Skeletal muscle tissue (tissue), 5 donors: ENCODE measurements around the gene ATP6V0D1. TPM values are rescaled to one million over a fixed set of nuclear protein-coding genes. Genes with fewer than 3 reads are reported as not detected.

ENCODE experiments used
- H3K27ac ChIP-seq: one replicate; pipeline ENCODE4 v1.7.0; 2013; ENCODE audit warnings: mild to moderate bottlenecking, low read depth, low read length, inconsistent platforms
- H3K27me3 ChIP-seq, 3 donors: one replicate each; pipeline ENCODE4 v1.7.0; 2013; ENCODE audit warnings: low read length in 3 of 3; ENCODE audit not compliant: control insufficient read depth in 3 of 3, insufficient read depth in 3 of 3
- H3K36me3 ChIP-seq, 3 donors: one replicate each; pipeline ENCODE4 v1.7.0; 2013; ENCODE audit warnings: low read length in 3 of 3; ENCODE audit not compliant: control insufficient read depth in 3 of 3, insufficient read depth in 3 of 3
- H3K4me1 ChIP-seq, 3 donors: one replicate each; pipeline ENCODE4 v1.7.0; 2013; ENCODE audit warnings: low read length in 3 of 3, mild to moderate bottlenecking in 3 of 3; ENCODE audit not compliant: control insufficient read depth in 3 of 3, insufficient read depth in 3 of 3
- H3K4me3 ChIP-seq, 3 donors: one replicate each; pipeline ENCODE4 v1.7.0; 2013; ENCODE audit warnings: low read length in 3 of 3
- H3K9ac ChIP-seq, 3 donors: one replicate each; pipeline ENCODE4 v1.7.0; 2013; ENCODE audit warnings: low read length in 3 of 3, mild to moderate bottlenecking in 3 of 3, moderate library complexity in 2 of 3, low read depth in 1 of 3
- H3K9me3 ChIP-seq, 3 donors: one replicate each; pipeline ENCODE4 v1.7.0; 2013; ENCODE audit warnings: low read length in 3 of 3; ENCODE audit not compliant: control insufficient read depth in 3 of 3
- small RNA-seq: library from RNA; depleted of rRNA; stranded (forward); fragments of <200 nt; gene quantifications from one replicate; pipeline ENCODE3, GENCODE V24; 2014
- total RNA-seq: library from RNA; depleted of rRNA; stranded (reverse); fragments of >200 nt; gene quantifications from one replicate; pipeline ENCODE4 v1.2.3, GENCODE V29; 2014
- donor health status: Osteomylitis.

ATP6V0D1 gene
- total RNA-seq, 1 donor from 2014 or later: 46.4 TPM

DNA sequence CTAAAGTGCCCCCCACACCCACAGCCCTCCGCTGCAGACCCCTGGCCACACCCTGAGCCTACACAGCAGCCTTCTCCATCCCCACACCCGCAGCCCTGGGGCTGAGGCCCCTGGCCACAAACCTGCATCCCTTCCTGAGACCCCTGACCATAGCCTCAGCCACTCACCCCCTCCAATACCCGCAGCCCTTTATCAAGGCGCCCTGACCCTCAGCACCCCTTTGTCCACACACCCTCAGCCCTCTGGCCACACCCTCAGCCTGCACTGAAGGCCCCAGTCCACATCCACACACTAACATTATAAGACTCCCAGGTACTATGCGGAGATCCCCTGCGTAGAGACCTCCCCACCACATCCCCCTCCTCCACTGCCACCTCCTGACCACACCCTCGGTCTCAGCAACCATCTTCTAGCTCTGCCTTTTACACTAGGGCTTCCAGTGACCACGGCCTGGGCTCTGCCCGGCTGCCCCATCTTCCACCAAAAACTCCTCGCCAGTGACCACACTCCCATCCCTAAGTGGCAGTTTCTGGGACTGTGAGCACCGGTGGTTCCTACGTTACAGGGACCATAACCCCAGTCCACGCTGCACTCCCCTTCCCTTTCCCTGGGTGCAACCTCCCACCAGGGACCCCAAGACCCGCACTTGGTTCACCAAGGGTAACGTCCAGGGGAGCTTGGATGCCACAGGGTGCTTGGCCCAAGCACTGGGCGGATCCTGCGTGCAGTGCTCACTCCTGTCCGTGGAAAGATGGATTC lies 88.5 kb downstream of the ATP6V0D1 start:
- peak overlapping the region; percentile 73 to 85 (median 82) for H3K9ac ChIP-seq
- H3K4me3 ChIP-seq: peak overlapping the region; percentile 79 to 83 (median 82)
- H3K9me3 ChIP-seq: no peaks in the 10 kb centered on the region
- H3K4me1 ChIP-seq: peaks cover 68 to 73% (median 73%) of the 10 kb centered on the region in 3 donors
- H3K27ac ChIP-seq: peak overlapping the region; percentile 80
- H3K36me3 ChIP-seq: no peaks in the 10 kb centered on the region
- H3K27me3 ChIP-seq: no peaks in the 10 kb centered on the region

DNA sequence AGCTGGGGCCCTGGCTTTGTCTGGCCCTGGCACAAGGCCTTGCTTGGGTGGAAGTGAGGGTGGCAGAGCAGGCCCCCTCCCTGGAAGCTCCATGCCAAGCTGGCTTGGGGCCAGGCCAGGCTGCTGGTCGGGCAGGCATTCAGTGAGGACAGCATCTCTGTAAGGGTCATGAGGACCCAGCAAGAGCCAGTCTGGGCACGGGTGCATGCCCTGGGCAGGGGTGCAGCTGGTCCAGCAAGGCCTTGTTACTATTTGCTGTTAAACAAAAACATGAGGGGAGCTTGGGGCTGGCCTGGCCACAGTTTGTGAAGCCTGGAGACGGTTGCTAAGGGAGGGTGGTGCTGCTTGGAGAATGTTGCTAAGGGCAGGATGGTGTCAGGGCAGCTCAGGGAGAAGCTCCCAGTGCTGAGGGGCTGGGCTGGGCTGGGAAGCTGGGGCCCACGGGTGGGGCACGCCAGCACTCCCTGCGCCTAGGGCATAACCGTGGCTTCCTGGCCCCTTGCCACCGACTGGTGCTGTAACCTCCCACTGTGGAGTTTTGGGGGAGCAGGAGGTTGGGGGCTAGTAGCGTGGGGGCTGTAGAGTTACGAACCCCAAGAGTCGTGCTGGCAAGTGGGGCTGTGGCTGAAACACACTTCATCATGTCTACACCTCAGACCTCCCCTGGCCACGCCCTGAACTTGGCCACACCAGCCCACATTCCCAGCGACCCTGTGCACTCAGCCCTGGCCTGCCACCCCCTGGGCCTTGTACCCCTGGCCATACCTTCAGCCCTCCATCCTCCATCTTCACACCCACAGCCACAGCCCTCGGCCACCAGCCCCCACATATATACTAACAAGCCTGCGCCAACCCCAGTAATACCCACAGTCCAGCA lies 89.3 kb downstream of the ATP6V0D1 start:
- H3K27ac ChIP-seq: peak overlapping the region; percentile 80
- H3K9ac ChIP-seq: peak overlapping the region; percentile 73 to 85 (median 82)
- H3K4me3 ChIP-seq: peak overlapping the region; percentile 79 to 83 (median 82)
- peaks cover 61 to 67% (median 66%) of the 10 kb centered on the region in 3 donors for H3K4me1 ChIP-seq
- H3K9me3 ChIP-seq: no peaks in the 10 kb centered on the region
- H3K36me3 ChIP-seq: no peaks in the 10 kb centered on the region
- no peaks in the 10 kb centered on the region for H3K27me3 ChIP-seq

DNA sequence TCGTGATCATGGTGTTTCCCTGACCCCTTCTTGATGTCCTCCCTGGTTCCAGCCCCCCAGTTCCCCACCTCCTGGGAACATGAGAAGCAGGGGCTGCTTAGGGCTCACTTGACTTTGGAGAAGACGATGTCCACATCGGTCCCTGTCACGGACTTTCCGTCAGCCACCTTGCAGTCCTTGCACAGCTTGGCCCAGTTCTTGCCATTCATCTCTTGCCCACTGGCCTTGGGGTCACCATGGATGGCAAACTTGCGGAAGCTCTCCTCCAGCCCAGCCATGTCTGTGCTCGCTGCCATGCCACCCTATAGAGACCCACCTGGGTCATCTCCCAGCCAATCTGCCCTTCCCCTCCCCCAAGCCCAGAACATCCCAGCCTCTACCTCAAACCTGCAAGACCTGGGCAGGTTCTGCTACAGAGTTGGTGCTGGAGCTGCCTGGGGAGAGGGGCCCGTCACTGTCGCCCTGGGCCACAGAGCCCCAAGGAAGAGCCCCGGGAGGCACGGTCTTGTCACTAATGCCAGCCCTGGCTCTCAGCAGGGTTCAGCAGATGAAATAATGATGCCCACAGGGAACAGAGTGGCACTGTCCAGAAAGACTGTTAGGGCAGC lies 90.0 kb downstream of the ATP6V0D1 start:
- Histone ChIP-seq H3K9ac (peak overlapping the region in 2 of 3 donors; percentile 73 to 82), H3K27ac (peak overlapping the region; percentile 80), H3K9me3 (no peaks in the 10 kb centered on the region), H3K4me3 (peak overlapping the region in 2 of 3 donors; percentile 14 to 35), H3K27me3 (no peaks in the 10 kb centered on the region), H3K36me3 (no peaks in the 10 kb centered on the region), H3K4me1 (peaks cover 57 to 60% (median 60%) of the 10 kb centered on the region in 3 donors)

DNA sequence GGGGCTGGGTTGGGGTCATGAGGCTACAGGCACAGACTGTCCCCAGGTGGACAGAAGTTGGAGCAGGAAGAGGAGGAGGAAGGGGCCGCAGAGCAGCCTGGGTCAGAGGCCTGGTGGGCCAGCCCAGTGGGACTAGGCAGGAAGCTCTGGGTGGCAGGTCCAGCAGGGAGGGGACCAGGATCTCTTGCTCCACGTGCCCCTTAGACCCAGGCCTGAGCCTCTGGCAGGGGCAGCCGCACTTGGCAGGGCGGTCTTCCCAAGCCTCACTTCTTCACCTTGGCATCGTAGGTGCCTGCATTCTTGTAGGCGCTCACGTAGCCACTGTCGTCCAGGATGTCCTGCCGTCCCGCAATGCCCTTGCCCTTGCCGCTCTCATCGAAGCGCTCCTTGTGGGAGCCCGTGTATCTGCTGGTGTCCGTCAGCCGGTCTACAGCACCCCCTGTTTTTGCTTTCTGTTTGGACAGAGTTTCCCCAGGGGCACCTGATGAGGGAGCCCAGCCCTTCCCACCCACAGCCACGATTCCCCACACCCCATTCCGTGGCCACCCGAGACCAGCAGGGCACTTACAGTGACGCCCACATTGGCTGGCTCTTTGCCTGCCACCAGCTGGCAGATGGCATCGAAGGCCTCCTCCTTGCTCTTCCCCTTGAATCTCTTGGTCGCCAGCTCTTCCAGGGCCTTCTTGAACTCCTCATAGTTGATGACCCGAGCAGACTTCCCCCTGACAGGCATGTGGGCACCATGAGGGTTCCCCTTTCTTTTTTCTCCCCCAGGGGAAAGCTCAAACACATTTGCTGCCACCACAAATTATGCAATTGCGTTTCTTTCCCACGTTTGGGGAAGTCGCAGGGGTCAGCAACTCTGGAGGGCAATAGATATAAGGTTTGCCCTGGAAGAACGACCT lies 90.8 kb downstream of the ATP6V0D1 start:
- Histone ChIP-seq H3K27me3 (no peaks in the 10 kb centered on the region), H3K4me1 (peaks cover 50 to 52% (median 52%) of the 10 kb centered on the region in 3 donors), H3K9ac (peak overlapping the region in 2 of 3 donors; percentile 32 to 40), H3K4me3 (no peak overlapping the region), H3K27ac (peak overlapping the region; percentile 80), H3K9me3 (no peaks in the 10 kb centered on the region), H3K36me3 (no peaks in the 10 kb centered on the region)

DNA sequence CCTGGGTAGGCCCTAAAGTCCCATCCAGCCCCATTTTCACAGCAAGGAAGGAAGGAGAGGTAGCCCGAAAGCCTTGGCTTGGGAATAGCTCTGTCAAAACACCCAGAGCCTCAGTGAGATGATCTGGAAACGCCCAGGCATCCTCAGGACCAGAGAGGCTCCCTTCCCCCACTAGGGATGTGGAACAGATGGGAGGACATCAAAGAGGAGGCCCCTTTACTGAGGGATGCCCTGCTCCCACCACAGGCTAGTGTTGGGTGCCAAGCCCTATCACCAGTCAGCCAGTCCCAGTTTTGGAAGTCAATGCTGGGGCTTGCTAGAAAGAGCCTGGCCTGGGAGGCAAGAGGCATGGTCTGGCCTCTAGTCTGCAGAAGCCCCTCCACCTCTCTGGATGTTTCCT lies 92.4 kb downstream of the ATP6V0D1 start:
- H3K9me3 ChIP-seq: no peaks in the 10 kb centered on the region
- no peaks in the 10 kb centered on the region for H3K27me3 ChIP-seq
- H3K27ac ChIP-seq: no peak overlapping the region
- no peak overlapping the region for H3K9ac ChIP-seq
- H3K4me1 ChIP-seq: peaks cover 43 to 55% (median 51%) of the 10 kb centered on the region in 3 donors
- no peak overlapping the region for H3K4me3 ChIP-seq
- H3K36me3 ChIP-seq: no peaks in the 10 kb centered on the region

DNA sequence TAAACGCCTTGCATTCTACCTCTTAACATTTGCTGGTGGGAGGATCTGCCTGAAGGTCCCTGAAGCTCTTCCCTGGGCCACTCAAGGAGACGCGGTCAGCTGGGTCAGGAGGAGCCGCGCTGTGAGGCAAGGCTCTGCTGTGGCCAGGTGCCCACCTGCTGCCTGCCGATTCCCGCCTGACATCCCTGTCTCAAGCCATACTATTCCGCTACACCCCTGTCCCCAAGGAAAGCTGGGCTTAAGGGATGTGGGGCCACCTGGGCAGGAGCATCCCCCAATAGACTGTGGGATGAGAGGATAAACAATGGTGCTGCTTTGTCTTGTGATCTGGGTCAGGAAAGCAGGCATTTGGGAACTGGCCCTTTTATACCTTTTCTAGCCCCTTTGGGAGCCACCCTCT lies 92.8 kb downstream of the ATP6V0D1 start:
- Histone ChIP-seq H3K27ac (no peak overlapping the region), H3K4me1 (peaks cover 41 to 52% (median 49%) of the 10 kb centered on the region in 3 donors), H3K9ac (no peak overlapping the region), H3K27me3 (no peaks in the 10 kb centered on the region), H3K36me3 (no peaks in the 10 kb centered on the region), H3K4me3 (no peak overlapping the region), H3K9me3 (no peaks in the 10 kb centered on the region)

Small RNAs within 50 kb of the gene (small RNA-seq; reads per million reads assigned to genes)
- not detected for gene RNU1-123P

Other genes starting within 250 kb of the ATP6V0D1 start
- gene FHOD1, start 233.7 kb downstream of the ATP6V0D1 start, total RNA-seq: 5.2 TPM
- gene SLC9A5, start 232.2 kb downstream of the ATP6V0D1 start, total RNA-seq: not detected
- gene PLEKHG4, start 201.6 kb downstream of the ATP6V0D1 start, total RNA-seq: 7.3 TPM
- not detected for gene KCTD19, start 154.4 kb downstream of the ATP6V0D1 start, total RNA-seq
- not detected for gene LRRC36, start 154.3 kb downstream of the ATP6V0D1 start, total RNA-seq
- gene TPPP3, start 87.7 kb downstream of the ATP6V0D1 start, total RNA-seq: 135 TPM
- gene ZDHHC1, start 64.7 kb downstream of the ATP6V0D1 start, total RNA-seq: 11.5 TPM
- gene HSD11B2, start 50.0 kb downstream of the ATP6V0D1 start, total RNA-seq: 2.6 TPM
- not detected for gene AGRP, start 2.4 kb upstream of the ATP6V0D1 start, total RNA-seq
- gene RIPOR1, start 47.7 kb upstream of the ATP6V0D1 start, total RNA-seq: 30.8 TPM
- 31.3 TPM for gene CTCF, start 81.4 kb upstream of the ATP6V0D1 start, total RNA-seq
- gene CARMIL2, start 164.0 kb upstream of the ATP6V0D1 start, total RNA-seq: not detected
- gene ACD, start 179.1 kb upstream of the ATP6V0D1 start, total RNA-seq: 10.4 TPM
- 0.52 TPM for gene PARD6A, start 179.8 kb upstream of the ATP6V0D1 start, total RNA-seq
- 5.2 TPM for gene ENKD1, start 185.6 kb upstream of the ATP6V0D1 start, total RNA-seq
- gene C16orf86, start 185.7 kb upstream of the ATP6V0D1 start, total RNA-seq: 3.1 TPM
- gene GFOD2, start 238.2 kb upstream of the ATP6V0D1 start, total RNA-seq: 12.5 TPM